Transverse colon (tissue), 4 donors: ENCODE results near the gene MPPED1.

Experiments
- CTCF ChIP-seq, 5 experiments: fragments of 200-600 bp in 3 of 5; fragments of 450-650 bp in 2 of 5; sonication (generic) in 3 of 5; IDR thresholded peaks; 1 replicate in 2 of 5; 2 replicates in 3 of 5; pipeline ENCODE4 v1.5.1; 2016 to 2017; ENCODE audit warnings: antibody characterized with exemption in 5 of 5, inconsistent platforms in 3 of 5, mild to moderate bottlenecking in 2 of 5, moderate library complexity in 1 of 5
- POLR2AphosphoS5 ChIP-seq, 3 donors: sonication (generic); formaldehyde crosslinking; IDR thresholded peaks; one replicate each; pipeline ENCODE4 v1.6.1; 2016; ENCODE audit warnings: antibody characterized with exemption in 3 of 3

GRCh38 chr22:43432883-43433415 is 21.1 kb downstream of the MPPED1 start:
- TF ChIP-seq CTCF (IDR thresholded peaks at IDR 0.05) (no peak), POLR2AphosphoS5 (IDR thresholded peaks at IDR 0.05) (no peak)
